Muscle layer of colon (tissue), 2 donors: ENCODE results near the gene LRRTM3.

Source experiments
- H3K27ac ChIP-seq: one replicate; pipeline ENCODE4 v1.7.0; 2013; ENCODE audit warnings: low read depth, mild to moderate bottlenecking, low read length, moderate library complexity
- H3K27me3 ChIP-seq, 2 donors: one replicate each; pipeline ENCODE4 v1.7.0; 2013; ENCODE audit warnings: low read length in 2 of 2, mild to moderate bottlenecking in 2 of 2; ENCODE audit not compliant: insufficient read depth in 2 of 2, control insufficient read depth in 1 of 2
- H3K36me3 ChIP-seq: one replicate; pipeline ENCODE4 v1.7.0; 2013; ENCODE audit warnings: mild to moderate bottlenecking, low read length; ENCODE audit not compliant: insufficient read depth
- H3K4me1 ChIP-seq: one replicate; pipeline ENCODE4 v1.7.0; 2013; ENCODE audit warnings: mild to moderate bottlenecking, low read length; ENCODE audit not compliant: insufficient read depth
- H3K4me3 ChIP-seq, 2 donors: one replicate each; pipeline ENCODE4 v1.7.0; 2013; ENCODE audit warnings: low read length in 2 of 2, low read depth in 1 of 2, mild to moderate bottlenecking in 1 of 2, moderate library complexity in 1 of 2
- H3K9ac ChIP-seq: one replicate; pipeline ENCODE4 v1.7.0; 2013; ENCODE audit warnings: low read length
- H3K9me3 ChIP-seq: one replicate; pipeline ENCODE4 v1.7.0; 2013; ENCODE audit warnings: mild to moderate bottlenecking, low read length
- donor health status: abdominal sarcoma.
- donor health status: Adenocarcinoma of cecum.

Gene LRRTM3

GRCh38 chr10:67043041-67043440 lies 117.2 kb downstream of the LRRTM3 start:
- H3K4me3 ChIP-seq = no peak overlapping the region
- H3K9me3 ChIP-seq = no peaks in the 10 kb centered on the region
- H3K9ac ChIP-seq = no peak overlapping the region
- H3K27me3 ChIP-seq = no peaks in the 10 kb centered on the region
- H3K4me1 ChIP-seq = no peaks in the 10 kb centered on the region
- no peaks in the 10 kb centered on the region for H3K36me3 ChIP-seq
- no peak overlapping the region for H3K27ac ChIP-seq

GRCh38 chr10:67045404-67045803 lies 119.6 kb downstream of the LRRTM3 start:
- no peak overlapping the region for H3K9ac ChIP-seq
- H3K4me1 ChIP-seq = no peaks in the 10 kb centered on the region
- no peaks in the 10 kb centered on the region for H3K36me3 ChIP-seq
- no peak overlapping the region for H3K4me3 ChIP-seq
- H3K27ac ChIP-seq = no peak overlapping the region
- H3K9me3 ChIP-seq = no peaks in the 10 kb centered on the region
- H3K27me3 ChIP-seq = no peaks in the 10 kb centered on the region

GRCh38 chr10:67046507-67046906 lies 120.7 kb downstream of the LRRTM3 start:
- Histone ChIP-seq H3K36me3 (no peaks in the 10 kb centered on the region), H3K27me3 (no peaks in the 10 kb centered on the region), H3K9me3 (no peaks in the 10 kb centered on the region), H3K9ac (no peak overlapping the region), H3K4me3 (no peak overlapping the region), H3K4me1 (no peaks in the 10 kb centered on the region), H3K27ac (no peak overlapping the region)

- Histone ChIP-seq H3K9ac (no peak overlapping the region), H3K36me3 (no peaks in the 10 kb centered on the region), H3K27me3 (no peaks in the 10 kb centered on the region), H3K27ac (no peak overlapping the region), H3K4me1 (no peaks in the 10 kb centered on the region), H3K9me3 (no peaks in the 10 kb centered on the region), H3K4me3 (no peak overlapping the region)
These were observed 124.2 kb downstream of the LRRTM3 start for GRCh38 chr10:67049988-67050387.

- no peaks in the 10 kb centered on the region for H3K9me3 ChIP-seq
- no peaks in the 10 kb centered on the region for H3K27me3 ChIP-seq
- H3K9ac ChIP-seq = no peak overlapping the region
- no peaks in the 10 kb centered on the region for H3K36me3 ChIP-seq
- H3K27ac ChIP-seq = no peak overlapping the region
- H3K4me1 ChIP-seq = no peaks in the 10 kb centered on the region
- H3K4me3 ChIP-seq = no peak overlapping the region
These were observed 124.6 kb downstream of the LRRTM3 start for GRCh38 chr10:67050415-67050814.

GRCh38 chr10:67072654-67073053 lies 146.8 kb downstream of the LRRTM3 start:
- Histone ChIP-seq H3K27ac (no peak overlapping the region), H3K4me3 (no peak overlapping the region), H3K9ac (no peak overlapping the region), H3K36me3 (no peaks in the 10 kb centered on the region), H3K9me3 (no peaks in the 10 kb centered on the region), H3K4me1 (no peaks in the 10 kb centered on the region), H3K27me3 (no peaks in the 10 kb centered on the region)

- Histone ChIP-seq H3K27ac (no peak overlapping the region), H3K36me3 (no peaks in the 10 kb centered on the region), H3K27me3 (no peaks in the 10 kb centered on the region), H3K4me3 (no peak overlapping the region), H3K4me1 (no peaks in the 10 kb centered on the region), H3K9ac (no peak overlapping the region), H3K9me3 (no peaks in the 10 kb centered on the region)
These were observed 149.7 kb downstream of the LRRTM3 start for GRCh38 chr10:67075491-67075971.

GRCh38 chr10:67076144-67076543 lies 150.3 kb downstream of the LRRTM3 start:
- H3K4me1 ChIP-seq = no peaks in the 10 kb centered on the region
- no peaks in the 10 kb centered on the region for H3K9me3 ChIP-seq
- no peaks in the 10 kb centered on the region for H3K27me3 ChIP-seq
- H3K27ac ChIP-seq = no peak overlapping the region
- H3K9ac ChIP-seq = no peak overlapping the region
- H3K4me3 ChIP-seq = no peak overlapping the region
- no peaks in the 10 kb centered on the region for H3K36me3 ChIP-seq

- no peak overlapping the region for H3K9ac ChIP-seq
- H3K36me3 ChIP-seq = no peaks in the 10 kb centered on the region
- H3K4me1 ChIP-seq = no peaks in the 10 kb centered on the region
- no peak overlapping the region for H3K27ac ChIP-seq
- no peaks in the 10 kb centered on the region for H3K9me3 ChIP-seq
- no peaks in the 10 kb centered on the region for H3K27me3 ChIP-seq
- no peak overlapping the region for H3K4me3 ChIP-seq
These were observed 151.5 kb downstream of the LRRTM3 start for GRCh38 chr10:67077376-67077775.

- Histone ChIP-seq H3K27me3 (no peaks in the 10 kb centered on the region), H3K9ac (no peak overlapping the region), H3K4me1 (no peaks in the 10 kb centered on the region), H3K4me3 (no peak overlapping the region), H3K9me3 (no peaks in the 10 kb centered on the region), H3K27ac (no peak overlapping the region), H3K36me3 (no peaks in the 10 kb centered on the region)
These were observed 153.3 kb downstream of the LRRTM3 start for GRCh38 chr10:67079126-67079525.

- no peaks in the 10 kb centered on the region for H3K9me3 ChIP-seq
- no peaks in the 10 kb centered on the region for H3K27me3 ChIP-seq
- H3K27ac ChIP-seq = no peak overlapping the region
- H3K4me1 ChIP-seq = peaks cover 14% of the 10 kb centered on the region
- no peak overlapping the region for H3K9ac ChIP-seq
- H3K4me3 ChIP-seq = no peak overlapping the region
- H3K36me3 ChIP-seq = no peaks in the 10 kb centered on the region
These were observed 160.7 kb downstream of the LRRTM3 start for GRCh38 chr10:67086327-67087134.

- Histone ChIP-seq H3K9me3 (no peaks in the 10 kb centered on the region), H3K36me3 (no peaks in the 10 kb centered on the region), H3K27me3 (no peaks in the 10 kb centered on the region), H3K4me3 (no peak overlapping the region), H3K27ac (no peak overlapping the region), H3K9ac (no peak overlapping the region), H3K4me1 (peaks cover 14% of the 10 kb centered on the region)
These were observed 161.2 kb downstream of the LRRTM3 start for GRCh38 chr10:67087135-67087425.
